Measurements from ENCODE around the gene ADGRD2.

ADGRD2 gene

DNA sequence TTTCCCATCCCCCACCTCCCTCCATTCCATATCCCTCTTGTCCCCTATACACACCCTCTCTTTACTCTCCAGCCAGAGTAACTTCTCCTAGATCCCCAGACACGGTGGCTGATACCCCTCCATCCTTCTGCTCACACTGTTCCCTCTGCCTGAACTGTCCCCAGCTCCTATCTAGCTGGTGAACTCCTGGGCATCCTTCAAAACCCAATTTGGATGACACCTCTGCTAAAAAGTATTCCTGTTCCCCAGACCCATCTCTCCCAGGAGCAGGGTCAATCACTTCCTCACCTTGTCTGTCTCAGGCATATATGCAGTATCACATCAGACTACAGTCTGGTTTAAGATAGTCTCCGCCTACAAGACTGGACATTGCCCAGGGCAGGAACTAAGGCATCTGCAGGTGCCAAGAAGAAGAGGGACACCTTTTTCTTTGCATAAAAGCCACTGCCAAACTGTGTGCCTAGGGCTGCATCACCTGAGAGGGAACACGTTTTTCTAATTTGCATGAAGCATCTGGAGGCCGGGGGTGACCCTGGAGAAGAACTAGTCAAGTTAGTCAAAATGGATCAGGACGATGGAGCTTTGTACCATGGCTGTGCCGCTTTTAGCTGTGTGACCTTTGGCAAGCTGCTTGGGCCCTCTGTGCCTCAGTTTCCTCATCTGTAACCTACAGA is 29.8 kb downstream of the ADGRD2 start:
- DNase-seq (ENCODE audit: low read depth), result no peak

DNA sequence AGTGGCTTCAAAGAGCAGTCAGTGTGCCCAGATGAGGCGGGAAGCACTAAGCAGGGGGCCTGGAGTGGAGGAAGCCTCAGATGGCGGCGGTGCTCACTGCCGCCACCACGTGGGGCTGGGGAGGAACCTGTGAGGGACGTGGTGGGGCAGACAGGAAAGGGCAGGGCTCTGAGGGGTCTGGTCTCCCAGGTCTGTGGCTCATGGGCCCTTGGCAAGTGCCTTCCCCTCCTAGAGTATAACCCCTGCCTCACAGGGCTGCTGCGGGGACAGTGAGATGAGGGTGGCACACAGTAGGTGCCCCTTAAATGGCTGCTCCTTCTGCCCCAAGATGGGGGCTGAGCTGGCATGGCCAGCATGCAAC is 30.4 kb downstream of the ADGRD2 start:
- DNase-seq (ENCODE audit: low read depth), result no peak

DNA sequence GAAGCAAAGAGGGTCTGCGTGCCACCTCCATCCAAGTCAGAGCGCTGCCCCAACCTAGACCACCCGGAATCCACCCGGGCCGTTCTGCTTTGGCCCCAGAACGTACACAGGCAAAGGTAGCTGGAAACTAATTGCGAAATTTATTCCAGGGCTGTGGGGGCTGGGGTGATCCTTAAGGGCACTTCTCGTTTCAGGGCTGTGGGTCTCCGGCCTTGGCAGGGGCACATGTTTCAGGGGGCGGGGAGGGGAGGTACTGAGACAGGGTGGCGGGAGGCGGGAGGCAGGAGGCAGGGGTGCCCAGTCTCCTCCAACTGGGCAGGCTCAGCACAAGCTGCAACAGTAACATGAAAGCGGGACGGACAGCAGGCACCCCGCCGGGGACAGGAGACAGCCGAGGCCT is 30.9 kb downstream of the ADGRD2 start:
- DNase-seq (ENCODE audit: low read depth), result no peak

DNA sequence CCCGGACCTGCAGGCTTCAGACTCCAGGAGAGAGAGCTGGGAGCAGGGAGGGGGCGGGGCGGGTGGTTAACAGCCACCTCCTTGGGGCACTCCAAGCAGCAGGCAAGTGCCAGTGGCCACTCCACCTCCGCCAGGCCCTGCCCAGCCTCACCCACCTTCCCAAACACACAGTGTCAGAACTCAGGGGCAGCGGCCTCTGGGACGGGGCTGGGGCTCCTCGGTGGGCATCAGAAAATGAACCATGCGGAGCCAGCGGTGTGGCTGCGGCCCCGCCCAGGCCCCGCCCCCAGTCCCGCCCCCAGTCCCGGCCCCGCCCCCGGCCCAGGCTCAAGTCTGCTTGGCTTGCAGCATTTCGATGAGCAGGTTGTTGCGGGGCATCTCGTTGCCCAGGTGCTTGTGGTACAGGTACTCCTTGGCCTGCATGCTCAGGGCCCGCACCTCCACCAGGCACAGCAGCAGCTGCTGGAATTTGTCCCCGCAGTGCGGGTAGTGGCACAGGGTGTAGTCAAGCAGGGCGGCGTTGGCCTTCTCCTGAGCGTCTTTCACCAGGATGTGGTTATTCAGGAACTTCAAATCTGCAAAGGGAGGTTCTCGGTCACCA is 32.3 kb downstream of the ADGRD2 start:
- DNase-seq (ENCODE audit: low read depth), result no peak

DNA sequence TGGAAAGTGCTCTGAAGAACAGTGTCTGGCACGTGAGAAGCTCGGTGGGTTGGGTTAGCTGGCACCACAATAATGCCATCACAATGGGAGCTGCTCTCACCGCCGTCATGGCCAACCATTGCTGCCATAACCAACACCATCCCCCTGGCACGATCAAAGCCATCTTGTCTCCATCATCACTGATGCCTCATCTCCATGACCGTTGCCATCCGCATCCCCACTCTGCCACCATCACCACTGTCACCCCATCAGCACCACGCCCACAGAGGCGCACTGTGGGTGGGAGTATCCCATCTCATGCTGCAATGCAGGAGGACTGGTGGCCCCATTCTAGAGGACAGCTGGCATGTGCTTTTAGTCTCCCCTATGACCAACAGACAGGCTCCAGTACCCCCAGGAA is 33.2 kb downstream of the ADGRD2 start:
- DNase-seq (ENCODE audit: low read depth), result no peak

DNA sequence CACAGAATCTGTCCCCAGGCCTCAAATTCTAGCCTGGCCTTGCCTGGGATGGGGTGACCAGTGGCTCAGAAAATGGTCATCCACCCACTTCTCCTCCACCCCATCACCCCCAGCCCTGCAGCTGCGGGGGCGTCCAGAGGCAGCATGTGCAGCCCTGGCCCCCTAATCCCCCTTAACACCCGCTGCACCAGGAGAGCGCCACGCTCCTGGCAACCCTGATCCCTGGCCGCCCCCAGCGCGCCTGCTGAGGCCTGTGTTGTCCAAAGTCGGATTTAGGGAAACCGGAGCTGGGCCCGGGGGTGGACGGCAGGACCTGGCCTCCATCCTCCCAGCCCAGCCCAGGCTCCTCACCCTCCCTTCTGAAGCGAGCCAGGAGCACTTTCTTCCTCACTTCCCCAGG is 35.0 kb downstream of the ADGRD2 start:
- DNase-seq (ENCODE audit: low read depth), result no peak

DNA sequence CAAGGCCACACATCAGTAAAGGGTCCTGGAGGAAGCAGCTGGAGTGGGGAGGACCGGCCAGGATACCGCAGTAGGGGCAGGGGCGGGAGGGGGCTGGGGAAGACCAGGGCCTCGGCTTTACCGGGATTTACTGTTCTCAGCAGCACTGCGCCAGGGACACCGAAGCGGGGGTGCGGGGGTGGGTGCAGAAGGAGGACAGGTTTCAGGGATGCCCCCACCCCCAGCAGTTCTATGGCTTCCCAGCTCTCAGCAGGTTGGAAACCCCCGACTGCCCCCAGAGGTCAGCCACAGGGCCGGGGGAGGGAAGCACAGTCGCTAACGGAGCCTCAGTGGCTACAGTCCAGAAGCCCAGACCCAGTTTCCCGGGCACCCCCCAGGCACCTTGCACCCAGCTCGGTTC is 35.7 kb downstream of the ADGRD2 start:
- DNase-seq (ENCODE audit: low read depth), result no peak

DNA sequence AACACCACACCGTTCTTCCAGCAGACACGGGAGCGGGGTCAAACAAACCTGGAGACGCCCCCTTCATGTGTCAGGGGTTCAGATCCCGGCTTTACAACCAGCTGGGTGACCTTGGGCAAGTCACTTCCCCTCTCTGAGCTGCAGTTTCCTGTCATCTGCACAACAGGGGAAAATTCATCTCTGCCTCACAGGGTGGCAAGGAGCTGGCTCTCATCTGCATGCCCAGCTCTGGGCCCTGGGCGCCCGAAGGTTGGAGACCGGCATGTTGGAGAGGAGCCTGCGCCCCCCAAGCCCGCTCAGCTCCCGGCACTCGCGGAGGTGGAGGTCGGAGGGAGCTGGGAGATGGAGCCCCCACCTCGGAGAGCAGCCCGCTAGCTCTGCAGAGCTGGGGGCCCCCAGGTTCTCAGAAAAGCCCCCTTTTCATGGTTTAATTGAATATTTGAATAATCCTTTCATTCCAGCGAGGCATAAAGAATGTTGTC is 36.6 kb downstream of the ADGRD2 start:
- DNase-seq (ENCODE audit: low read depth), result no peak

DNA sequence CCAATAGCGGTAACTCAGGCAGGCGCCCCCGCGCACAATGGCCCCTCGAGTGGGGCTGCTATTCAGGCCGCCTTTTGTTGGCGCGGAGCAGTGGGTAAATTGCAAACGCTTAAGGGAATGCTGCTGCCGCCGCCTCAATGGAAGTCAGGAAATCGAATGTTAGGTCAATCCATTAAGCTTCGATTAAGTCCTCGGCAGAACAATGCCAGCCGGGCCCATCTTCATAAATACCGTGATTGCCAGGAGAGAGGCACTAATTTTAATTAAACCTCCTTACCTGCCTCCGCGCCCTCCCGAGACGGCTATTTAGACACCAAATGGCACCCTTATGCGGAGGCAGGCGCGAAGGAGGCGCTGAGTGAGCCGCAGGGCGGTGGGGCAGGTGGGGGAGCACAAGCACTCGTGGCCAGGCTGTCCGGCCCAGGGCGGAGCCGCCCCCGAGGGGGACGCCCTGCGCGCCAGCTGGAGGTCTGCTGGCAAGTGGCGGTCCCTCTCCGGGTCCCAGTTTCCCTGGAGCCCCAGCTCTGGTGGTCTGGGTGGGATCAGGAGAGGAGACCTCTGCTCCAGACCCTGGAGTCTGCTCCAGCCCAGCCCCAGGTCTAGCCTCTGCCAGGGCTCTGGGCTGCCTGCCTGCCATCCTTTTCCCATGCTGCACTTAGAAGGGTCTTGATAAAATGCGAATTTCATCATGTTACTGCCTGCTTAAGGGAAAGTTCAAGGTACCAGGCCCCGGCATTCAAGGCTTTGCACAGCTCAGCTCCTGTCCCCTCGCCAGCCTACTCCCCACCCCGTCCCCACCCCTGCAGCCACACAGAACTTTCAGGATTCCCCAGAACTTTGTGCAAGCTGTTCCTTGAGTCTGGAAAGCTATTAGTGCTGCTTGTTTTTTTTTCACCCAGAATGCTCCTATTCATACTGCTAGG is 37.3 kb downstream of the ADGRD2 start:
- no peak for DNase-seq (ENCODE audit: low read depth)

DNA sequence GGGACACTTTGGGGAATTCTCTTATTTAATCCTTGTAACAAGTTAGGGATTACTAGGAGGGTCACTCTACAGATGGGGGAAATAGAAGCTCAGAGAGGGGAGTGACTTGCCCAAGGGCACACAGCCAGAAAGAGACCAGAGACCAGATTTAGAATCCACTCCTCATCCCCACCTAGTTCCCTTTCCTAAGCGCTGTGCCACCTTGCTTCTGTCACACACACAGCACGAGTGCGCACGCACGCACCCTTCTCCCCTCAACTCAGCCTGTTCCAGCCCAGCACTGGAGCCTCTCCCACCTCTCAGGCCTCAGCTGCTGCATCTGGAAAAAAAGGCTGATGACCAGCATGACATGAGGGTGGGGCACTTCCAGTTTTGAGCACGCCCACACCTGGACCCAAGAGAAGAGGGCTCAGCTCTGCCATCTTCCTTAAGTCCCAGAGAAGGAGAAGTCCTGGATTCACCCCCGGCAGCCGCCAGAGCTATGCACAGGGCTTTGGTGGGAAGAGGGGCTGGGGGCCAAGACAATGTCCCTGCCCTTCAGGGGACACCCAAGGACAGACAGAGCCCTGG is 38.5 kb downstream of the ADGRD2 start:
- no peak for DNase-seq (ENCODE audit: low read depth)

DNA sequence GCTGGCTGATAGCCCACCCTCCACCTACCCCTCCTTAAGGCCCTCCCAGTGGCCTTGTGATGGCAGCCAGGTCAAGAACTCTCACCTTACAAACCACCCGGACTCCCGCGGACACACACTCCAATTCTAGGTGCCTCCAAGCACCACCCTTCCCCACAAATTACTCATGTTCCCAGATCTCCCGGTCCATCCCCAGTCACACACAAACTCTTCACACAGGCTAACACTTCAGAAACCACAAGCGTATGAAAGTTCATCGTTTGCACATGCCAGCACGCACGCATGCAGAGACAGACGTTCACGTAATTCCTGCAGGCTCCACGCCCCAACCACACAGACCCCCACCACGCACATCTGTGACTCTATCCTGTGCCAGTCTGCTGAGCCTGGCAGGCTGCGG is 39.0 kb downstream of the ADGRD2 start:
- no peak for DNase-seq (ENCODE audit: low read depth)

DNA sequence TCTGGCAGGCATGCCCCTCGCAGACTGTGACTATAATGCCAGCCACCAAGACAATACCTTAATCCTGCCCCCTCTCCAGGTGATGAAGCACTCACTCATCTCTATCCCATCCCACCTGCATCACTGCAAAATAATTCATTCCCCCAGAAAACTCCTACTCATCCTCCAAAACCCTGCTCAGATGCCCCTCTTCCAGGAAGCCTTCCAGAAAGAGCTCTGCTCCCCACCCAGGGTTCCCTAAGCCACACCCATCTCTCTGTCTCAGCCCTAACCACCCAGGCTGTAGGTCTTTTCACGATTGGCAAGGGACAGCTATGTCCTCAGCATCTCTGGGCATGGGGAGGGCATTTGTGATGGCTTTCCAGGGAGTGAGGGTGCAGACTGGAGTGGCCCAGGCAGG is 39.8 kb downstream of the ADGRD2 start:
- no peak for DNase-seq (ENCODE audit: low read depth)

DNA sequence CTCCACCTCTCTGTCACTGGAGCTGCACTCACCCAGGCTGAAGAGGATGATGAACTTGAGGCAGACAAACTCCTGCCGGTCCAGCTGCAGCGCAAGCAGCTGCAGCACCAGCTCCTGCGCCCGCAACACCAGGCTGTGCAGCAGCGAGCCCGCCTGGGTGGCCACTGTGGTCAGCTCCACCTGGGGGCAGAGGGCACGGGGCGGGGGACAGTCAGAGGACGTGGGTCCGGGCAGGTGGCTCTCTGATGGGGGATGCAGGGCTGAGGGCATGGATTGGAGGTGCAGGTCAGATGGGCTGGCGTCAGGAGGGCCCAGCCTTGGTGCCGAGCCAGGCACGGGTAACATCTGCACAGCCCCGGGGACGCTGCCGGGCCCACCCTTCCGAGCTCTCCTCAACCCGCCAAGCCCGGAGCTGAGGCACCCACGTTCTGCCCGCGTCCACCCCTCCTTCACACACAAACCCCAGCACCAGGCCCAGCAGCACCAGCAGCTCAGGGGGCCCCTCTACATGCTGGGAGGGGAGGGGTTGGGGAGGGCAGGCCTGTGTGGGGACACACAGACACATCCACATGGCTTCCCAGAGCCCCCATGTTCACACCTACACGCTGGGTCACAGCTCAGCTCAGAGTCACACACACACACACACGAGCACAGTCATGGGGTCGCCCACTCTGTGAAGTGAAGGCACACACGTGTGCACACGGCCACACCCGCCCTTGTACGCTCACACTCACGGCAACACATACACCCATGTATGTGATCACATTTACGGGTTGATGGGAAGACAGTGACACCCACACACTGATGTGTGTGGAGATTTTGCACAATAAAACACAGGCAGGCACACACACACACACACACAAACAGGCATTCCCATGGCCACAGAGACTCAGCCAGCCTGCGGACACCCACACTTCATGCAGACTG is 41.1 kb downstream of the ADGRD2 start:
- DNase-seq (ENCODE audit: low read depth), result no peak

DNA sequence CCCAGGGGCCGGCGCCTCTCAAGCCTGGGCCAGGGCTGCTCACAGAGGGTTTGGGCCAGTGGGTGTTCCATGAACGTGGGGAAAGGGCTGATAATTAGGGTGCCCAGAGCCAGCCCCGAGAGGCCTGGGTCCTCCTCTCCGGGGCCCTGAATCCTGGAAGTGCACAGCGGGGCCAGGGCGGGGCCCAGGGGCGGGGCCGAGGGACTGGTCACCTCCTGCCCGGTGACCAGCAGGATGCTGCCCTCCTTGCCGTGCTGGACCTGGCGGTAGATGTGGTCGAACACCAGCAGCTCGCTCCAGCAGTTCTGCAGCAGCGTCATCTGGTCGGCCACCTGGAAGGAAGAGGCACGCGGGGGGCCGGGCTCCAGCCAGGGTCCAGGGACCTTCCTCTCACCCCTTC is 42.6 kb downstream of the ADGRD2 start:
- DNase-seq (ENCODE audit: low read depth), result no peak

DNA sequence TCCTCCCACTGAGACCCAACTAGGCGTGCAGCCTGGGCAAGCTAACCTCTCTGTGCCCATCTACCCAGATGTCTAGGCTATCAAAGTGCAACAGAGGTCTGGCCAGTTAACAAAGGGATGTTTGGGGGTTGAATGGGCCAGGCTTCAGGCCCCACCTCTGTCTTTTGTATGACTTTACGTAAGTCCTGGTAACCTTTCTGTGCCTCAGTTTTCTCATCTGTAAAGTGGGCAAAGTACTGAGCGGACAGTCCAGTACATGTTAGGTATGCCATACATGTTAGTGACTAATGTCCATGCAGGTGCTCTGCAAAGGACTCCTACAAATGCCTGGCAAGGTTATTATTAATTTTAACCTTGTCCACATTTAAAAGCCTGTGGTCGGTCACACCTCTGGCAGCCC is 43.0 kb downstream of the ADGRD2 start:
- no peak for DNase-seq (ENCODE audit: low read depth)

DNA sequence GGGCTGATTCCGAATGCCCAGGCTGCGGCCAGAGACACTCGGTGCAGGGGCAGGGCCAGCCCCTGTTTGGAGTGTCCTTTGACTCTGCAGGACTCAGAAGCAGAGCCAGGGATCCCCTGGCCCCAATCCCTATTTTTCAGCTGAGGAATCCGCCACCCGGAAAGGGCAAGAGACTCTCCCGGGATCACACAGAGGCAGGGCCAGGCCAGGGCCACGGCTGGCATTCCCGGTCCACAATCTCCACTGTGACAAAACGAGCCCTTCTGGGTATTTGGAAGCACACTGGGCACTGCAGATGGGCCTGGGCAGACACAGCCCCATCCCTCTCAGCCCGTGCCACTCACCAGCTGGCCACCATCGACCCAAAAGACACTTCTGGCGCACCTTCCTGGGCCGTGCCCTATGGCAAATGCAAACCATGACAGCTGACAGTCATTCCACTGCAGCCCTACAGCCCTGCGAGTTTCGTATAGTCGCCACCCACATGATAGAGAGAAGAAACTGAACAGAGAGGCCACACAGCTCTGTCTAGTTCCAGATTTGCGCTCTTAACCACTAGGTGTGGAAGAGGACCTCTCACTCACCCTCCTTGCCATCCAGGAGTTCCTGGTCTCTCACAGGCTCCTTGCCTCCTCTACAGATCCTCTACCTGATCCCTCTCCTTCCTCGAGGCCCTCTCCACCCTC is 43.7 kb downstream of the ADGRD2 start:
- no peak for DNase-seq (ENCODE audit: low read depth)

DNA sequence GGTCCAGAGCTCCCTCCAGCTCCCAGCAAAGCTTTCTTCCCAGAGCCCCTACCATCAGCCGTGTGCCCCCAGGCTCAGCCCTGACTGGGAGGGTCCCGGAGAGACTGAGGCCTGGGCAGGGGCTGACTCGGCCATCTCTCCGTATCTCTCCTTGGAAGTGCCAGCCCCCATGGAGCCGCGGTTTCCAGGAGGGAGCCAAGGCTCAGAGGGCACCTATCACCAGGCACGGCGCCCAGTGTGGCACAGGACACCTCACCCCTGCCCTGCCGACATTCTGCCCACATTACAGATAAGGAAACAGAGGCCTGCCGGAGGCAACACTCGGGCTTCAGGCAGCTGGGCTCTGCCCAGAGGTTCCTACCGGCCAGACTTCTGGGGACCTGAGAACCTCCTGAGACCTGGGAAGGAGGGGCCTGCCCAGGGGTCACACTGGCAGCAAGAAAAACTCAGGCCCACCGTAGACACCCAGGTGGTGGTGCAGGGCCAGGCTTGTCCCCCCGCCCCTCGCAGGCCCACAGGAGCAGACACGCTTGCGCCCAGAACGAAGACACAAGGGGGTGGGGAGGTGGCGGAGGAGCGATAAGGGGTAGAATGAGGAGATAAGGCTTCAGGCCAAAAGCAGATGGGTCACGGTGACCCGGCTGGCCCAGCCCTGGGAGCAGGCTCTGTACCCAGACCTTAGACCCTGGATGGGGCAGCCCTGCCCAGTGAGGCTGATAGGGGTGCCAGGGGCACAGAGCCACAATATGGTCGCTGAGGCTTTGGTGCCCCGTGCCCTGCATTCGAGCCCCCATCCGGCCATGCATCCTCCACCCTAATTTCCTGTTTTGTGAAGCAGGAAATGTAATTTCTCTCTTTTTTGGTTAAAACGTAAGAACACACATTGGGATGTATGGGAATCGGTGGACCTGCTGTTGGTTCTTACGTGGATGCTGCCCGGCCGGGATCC is 45.1 kb downstream of the ADGRD2 start:
- no peak for DNase-seq (ENCODE audit: low read depth)

DNA sequence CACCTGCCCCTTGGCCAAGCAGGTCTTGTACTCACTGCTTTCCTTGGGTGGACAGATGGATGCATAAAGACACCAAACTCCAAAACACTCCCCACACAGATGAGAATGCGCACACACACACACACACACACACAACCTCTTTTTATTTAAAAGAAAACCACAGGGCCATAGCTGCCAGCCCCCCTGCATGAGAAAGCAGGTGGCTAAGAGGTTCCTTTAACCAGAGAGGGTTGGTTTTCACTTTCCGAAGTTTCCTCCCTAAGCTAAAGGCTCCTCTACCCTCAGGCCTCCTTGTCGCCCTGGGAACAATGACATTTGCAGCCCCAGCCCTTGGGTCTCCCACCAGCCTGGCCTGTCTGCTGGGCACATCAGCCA is 45.8 kb downstream of the ADGRD2 start:
- DNase-seq (ENCODE audit: low read depth), result no peak

DNA sequence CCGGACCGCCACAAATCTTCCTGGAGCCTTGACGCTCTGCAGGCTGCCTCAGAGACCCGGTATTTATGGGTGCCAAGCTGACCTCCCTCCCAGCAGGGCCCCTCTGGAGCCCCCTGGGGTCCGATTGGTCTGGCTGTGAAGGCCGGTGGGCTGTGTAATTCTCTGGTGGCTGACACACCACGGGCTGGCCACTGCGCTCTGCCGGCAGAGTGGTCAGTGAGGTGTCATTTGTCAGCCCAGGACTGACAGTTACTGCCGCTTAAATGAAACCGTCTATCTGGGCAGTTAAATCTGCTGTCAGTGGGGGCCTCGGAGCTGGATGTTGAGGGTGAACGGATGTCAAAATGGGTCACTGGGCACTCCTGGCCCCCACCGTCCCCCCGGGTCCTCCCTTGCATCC is 46.2 kb downstream of the ADGRD2 start:
- no peak for DNase-seq (ENCODE audit: low read depth)

DNA sequence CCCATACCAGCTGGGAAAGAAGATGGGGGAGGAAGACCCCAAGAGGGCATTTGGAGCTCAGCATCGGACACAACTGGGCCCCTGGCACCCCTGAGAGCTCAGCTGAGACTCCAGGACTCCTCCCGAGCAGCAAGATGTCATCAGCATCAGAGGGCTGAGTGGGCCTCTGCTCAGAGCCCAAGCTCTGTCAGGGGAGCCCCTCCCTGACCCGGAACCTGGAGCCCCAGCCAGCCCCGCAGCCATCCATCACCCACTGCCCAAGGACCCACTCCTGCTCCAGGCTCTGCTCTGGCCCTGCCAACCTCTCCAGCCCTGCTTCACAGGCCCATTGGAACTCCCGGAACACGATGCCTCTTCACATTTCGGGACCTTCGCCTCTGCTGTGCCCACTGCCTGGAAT is 47.2 kb downstream of the ADGRD2 start:
- DNase-seq (ENCODE audit: low read depth), result no peak
